T-helper 1 cell treated with Interleukin-12 subunit alpha and Interleukin-12 subunit beta and Interleukin-4 antibody, amounts not matched to agents 30 μg/mL and 1 μg/mL, for 36 hours (primary cell): ENCODE data around the gene ACOT12.
"Not testable (repeated sequence)": the region's sequence is repeated elsewhere in the genome, so short reads cannot be mapped to it uniquely, and the experiment has no call there.

Source experiments
- H3K27ac Mint-ChIP-seq: one replicate; pipeline ENCODE4 v1.8.0; 2021; ENCODE audit warnings: mild to moderate bottlenecking, mixed read lengths
- H3K27me3 Mint-ChIP-seq: one replicate; pipeline ENCODE4 v1.8.0; 2021; ENCODE audit warnings: low read depth, mixed read lengths
- H3K36me3 Mint-ChIP-seq: one replicate; pipeline ENCODE4 v1.8.0; 2021; ENCODE audit warnings: low read depth, mixed read lengths
- H3K4me1 Mint-ChIP-seq: one replicate; pipeline ENCODE4 v1.8.0; 2021; ENCODE audit warnings: low read depth, mixed read lengths
- H3K4me3 Mint-ChIP-seq: one replicate; pipeline ENCODE4 v1.8.0; 2021; ENCODE audit warnings: mild to moderate bottlenecking, moderate library complexity, mixed read lengths
- H3K9me3 Mint-ChIP-seq: one replicate; pipeline ENCODE4 v1.8.0; 2021; ENCODE audit warnings: mixed read lengths

Gene ACOT12

GRCh38 chr5:81409361-81409760 lies 15.4 kb upstream of the ACOT12 start:
- Mint-ChIP-seq H3K4me1 (no peaks in the 10 kb centered on the region), H3K27me3 (no peaks in the 10 kb centered on the region), H3K4me3 (no peak overlapping the region), H3K36me3 (peaks cover 3% of the 10 kb centered on the region), H3K9me3 (no peaks in the 10 kb centered on the region), H3K27ac (no peak overlapping the region)

GRCh38 chr5:81408496-81408895 lies 14.6 kb upstream of the ACOT12 start:
- no peak overlapping the region for H3K4me3 Mint-ChIP-seq
- H3K27me3 Mint-ChIP-seq: peaks cover 3% of the 10 kb centered on the region
- no peaks in the 10 kb centered on the region for H3K9me3 Mint-ChIP-seq
- H3K4me1 Mint-ChIP-seq: no peaks in the 10 kb centered on the region
- no peak overlapping the region for H3K27ac Mint-ChIP-seq
- H3K36me3 Mint-ChIP-seq: peaks cover 3% of the 10 kb centered on the region

GRCh38 chr5:81407811-81408210 lies 13.9 kb upstream of the ACOT12 start:
- H3K9me3 Mint-ChIP-seq, H3K4me1 Mint-ChIP-seq, H3K27me3 Mint-ChIP-seq, H3K4me3 Mint-ChIP-seq, H3K36me3 Mint-ChIP-seq, H3K27ac Mint-ChIP-seq: not testable (repeated sequence)

DNA sequence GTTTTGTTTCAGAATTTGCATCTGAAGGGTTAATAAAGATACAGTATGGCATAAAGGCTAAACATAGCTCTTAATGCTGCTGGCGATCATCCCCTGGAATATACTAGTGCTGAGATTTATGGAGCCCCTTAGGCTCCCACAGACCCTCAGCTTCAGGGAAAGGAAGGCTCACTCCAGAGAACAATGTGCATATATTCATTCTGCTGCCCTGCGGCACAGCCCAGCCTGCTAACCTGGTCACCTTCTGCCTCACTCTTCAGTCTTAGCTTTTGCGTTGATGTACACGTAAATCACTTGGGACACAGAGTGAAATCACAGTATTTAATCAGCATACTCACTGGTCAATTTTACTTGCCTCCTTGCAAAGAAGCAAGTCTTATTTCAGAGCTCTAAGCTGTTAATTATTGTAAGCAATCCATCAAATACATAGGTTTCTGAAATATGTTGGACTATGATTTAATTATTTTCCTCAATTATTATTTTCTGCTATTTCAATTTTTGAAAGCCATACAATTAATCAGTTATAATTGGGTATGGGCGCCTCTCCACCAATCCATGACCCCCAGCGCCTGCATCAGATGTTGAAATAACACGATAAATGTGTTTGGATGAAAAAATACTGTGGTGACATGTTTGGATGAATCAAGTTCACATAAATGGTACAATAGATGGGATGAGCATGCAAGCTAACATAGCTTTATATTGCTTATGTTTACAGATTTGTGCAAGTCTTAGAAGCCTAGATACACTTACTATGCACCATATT lies 11.4 kb upstream of the ACOT12 start:
- peaks cover 2% of the 10 kb centered on the region for H3K36me3 Mint-ChIP-seq
- no peaks in the 10 kb centered on the region for H3K9me3 Mint-ChIP-seq
- no peaks in the 10 kb centered on the region for H3K4me1 Mint-ChIP-seq
- peaks cover 10% of the 10 kb centered on the region for H3K27me3 Mint-ChIP-seq
- no peak overlapping the region for H3K4me3 Mint-ChIP-seq
- no peak overlapping the region for H3K27ac Mint-ChIP-seq

DNA sequence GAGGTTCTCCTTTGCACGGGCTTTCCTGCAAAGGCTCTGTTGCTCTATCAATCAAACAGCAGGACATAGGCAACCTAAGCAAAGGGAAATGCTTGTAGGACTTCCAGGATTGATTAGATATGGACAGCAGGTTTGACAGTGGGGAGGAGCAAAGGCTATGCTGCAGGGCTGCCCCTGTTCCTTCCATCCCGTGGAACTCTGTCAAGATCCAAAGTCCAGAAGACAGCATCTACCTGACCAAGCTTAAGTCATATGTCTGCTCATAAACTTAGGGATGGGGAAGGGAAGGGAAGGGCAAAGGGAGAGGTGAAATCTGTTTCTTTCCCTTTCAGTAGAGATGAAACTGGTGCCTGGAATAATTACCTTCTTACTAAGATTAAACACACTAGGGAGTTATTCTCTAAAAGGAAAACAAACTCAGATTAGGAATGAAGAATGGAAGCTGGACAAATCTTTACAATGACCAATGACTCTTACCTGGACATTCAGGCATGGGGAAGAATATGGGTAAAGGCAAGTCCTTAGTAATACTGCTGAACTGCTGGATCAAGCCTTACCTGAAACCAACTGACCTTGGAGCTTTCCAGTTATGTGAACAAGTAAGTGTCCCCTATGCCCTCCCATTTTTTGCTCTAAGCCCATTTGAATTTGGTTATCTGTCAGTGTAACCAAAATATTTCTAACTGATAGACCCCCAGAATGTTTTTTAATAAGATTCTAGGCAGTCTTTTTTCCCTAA lies 8.4 kb upstream of the ACOT12 start:
- H3K36me3 Mint-ChIP-seq: no peaks in the 10 kb centered on the region
- H3K4me1 Mint-ChIP-seq: peaks cover 2% of the 10 kb centered on the region
- no peak overlapping the region for H3K27ac Mint-ChIP-seq

GRCh38 chr5:81401266-81401665 lies 7.3 kb upstream of the ACOT12 start:
- Mint-ChIP-seq H3K27ac (no peak overlapping the region), H3K4me1 (peaks cover 2% of the 10 kb centered on the region), H3K27me3 (peaks cover 19% of the 10 kb centered on the region), H3K9me3 (no peaks in the 10 kb centered on the region), H3K4me3 (no peak overlapping the region), H3K36me3 (no peaks in the 10 kb centered on the region)

More for the DNA sequence above, 8.4 kb upstream of the ACOT12 start:
- Mint-ChIP-seq H3K27me3 (peaks cover 11% of the 10 kb centered on the region), H3K4me3 (no peak overlapping the region), H3K9me3 (no peaks in the 10 kb centered on the region)

GRCh38 chr5:81400375-81400774 lies 6.4 kb upstream of the ACOT12 start:
- Mint-ChIP-seq H3K9me3 (peaks cover under 1% of the 10 kb centered on the region), H3K27ac (no peak overlapping the region), H3K4me1 (peaks cover 2% of the 10 kb centered on the region), H3K36me3 (no peaks in the 10 kb centered on the region), H3K27me3 (peaks cover 26% of the 10 kb centered on the region), H3K4me3 (no peak overlapping the region)

- peaks cover 2% of the 10 kb centered on the region for H3K4me1 Mint-ChIP-seq
- no peak overlapping the region for H3K27ac Mint-ChIP-seq
- H3K27me3 Mint-ChIP-seq: peaks cover 37% of the 10 kb centered on the region
- H3K4me3 Mint-ChIP-seq: no peak overlapping the region
- H3K36me3 Mint-ChIP-seq: no peaks in the 10 kb centered on the region
- peaks cover 5% of the 10 kb centered on the region for H3K9me3 Mint-ChIP-seq
Observed at GRCh38 chr5:81398741-81399140, 4.8 kb upstream of the ACOT12 start.

DNA sequence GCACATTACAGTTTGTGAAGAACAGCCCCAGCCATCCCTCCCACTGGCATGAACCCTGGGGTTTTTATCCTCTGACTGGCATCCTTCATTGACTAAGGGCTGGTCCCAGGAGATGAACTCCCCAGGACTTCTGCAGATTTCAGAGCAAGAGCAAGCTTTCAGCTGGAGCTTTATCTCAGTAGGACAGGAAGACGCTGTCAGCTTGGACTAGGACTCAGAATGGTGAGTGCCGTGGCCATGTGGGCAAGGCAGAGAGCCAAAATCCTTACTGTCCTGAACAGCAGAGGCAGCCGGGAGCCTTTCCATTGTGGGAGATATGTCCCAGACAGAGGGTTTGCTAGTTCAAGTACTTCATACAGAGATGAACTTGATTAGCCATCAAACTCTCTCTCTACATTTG lies 3.2 kb upstream of the ACOT12 start:
- H3K4me1 Mint-ChIP-seq: peaks cover 2% of the 10 kb centered on the region
- no peaks in the 10 kb centered on the region for H3K36me3 Mint-ChIP-seq
- peaks cover 5% of the 10 kb centered on the region for H3K9me3 Mint-ChIP-seq
- no peak overlapping the region for H3K4me3 Mint-ChIP-seq
- H3K27me3 Mint-ChIP-seq: peaks cover 45% of the 10 kb centered on the region
- no peak overlapping the region for H3K27ac Mint-ChIP-seq

DNA sequence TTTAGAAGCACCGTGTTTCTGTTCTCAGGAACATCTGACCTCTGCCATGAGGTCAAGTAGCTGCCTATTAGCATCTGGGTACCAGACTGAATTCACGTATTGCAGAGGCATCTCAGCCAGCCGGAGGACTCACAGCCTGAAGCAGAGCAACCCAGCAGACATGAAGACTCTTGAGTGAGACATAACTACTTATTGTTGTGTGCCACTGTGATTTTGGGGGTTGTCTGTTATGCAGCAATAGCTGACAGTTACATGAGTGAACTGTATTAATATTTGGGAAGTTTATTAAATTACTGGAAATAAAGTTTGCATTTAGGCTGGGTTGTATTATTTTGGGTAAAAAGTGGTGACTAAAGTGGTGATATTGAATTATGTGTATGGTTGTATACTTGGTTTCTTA lies 1.3 kb upstream of the ACOT12 start:
- Mint-ChIP-seq H3K27ac (no peak overlapping the region), H3K27me3 (peaks cover 53% of the 10 kb centered on the region), H3K36me3 (no peaks in the 10 kb centered on the region), H3K4me1 (peaks cover 2% of the 10 kb centered on the region), H3K9me3 (peaks cover 5% of the 10 kb centered on the region), H3K4me3 (no peak overlapping the region)

- H3K9me3 Mint-ChIP-seq: peaks cover 5% of the 10 kb centered on the region
- H3K36me3 Mint-ChIP-seq: no peaks in the 10 kb centered on the region
- H3K27ac Mint-ChIP-seq: no peak overlapping the region
- peak overlapping the region; percentile 13 for H3K4me3 Mint-ChIP-seq
- H3K27me3 Mint-ChIP-seq: peaks cover 59% of the 10 kb centered on the region
- H3K4me1 Mint-ChIP-seq: no peaks in the 10 kb centered on the region
Observed at GRCh38 chr5:81393430-81393782, 528 bp downstream of the ACOT12 start.

DNA sequence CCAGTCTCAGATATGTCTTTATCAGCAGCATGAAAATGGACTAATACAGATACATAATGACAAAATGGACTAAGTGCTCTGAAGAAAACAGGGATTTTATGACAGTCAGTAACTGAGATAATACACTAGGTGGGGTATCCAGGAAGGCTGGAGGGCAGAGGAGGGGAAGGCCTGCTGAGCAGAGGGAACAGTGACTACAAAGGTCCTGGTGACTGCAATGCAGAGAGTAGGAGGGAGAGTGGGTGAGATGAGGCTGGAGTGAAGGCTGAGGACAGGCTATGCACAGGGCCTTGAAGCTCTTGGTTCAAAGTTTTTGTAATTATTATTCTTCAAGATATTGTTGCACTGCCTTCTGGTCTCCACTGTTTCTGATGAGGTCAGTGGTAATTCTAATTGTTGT lies 4.9 kb downstream of the ACOT12 start:
- Mint-ChIP-seq H3K4me1 (no peaks in the 10 kb centered on the region), H3K4me3 (no peak overlapping the region), H3K27me3 (peaks cover 37% of the 10 kb centered on the region), H3K36me3 (no peaks in the 10 kb centered on the region), H3K27ac (no peak overlapping the region), H3K9me3 (no peaks in the 10 kb centered on the region)

DNA sequence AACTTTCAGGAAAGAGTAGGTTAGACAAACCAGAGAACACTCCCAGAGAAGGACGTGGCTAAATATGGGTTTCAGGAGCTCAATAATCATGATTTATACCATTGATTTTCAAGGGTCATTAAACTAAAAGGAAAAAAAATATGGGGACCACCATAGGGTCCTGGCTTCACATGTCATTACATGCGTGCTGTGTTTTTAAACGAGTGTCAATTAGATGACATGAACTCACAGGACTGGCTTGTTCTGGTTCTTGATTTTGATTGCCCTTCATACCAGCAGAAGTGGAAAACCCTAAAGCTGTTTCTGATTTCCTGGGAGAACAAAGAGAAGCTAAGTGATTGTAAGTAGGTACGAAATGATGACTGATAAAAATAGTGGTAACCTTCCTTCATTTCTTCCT lies 5.8 kb downstream of the ACOT12 start:
- Mint-ChIP-seq H3K36me3 (no peaks in the 10 kb centered on the region), H3K9me3 (no peaks in the 10 kb centered on the region), H3K27ac (no peak overlapping the region), H3K4me3 (no peak overlapping the region), H3K27me3 (peaks cover 32% of the 10 kb centered on the region), H3K4me1 (no peaks in the 10 kb centered on the region)

- peaks cover 6% of the 10 kb centered on the region for H3K27me3 Mint-ChIP-seq
- no peaks in the 10 kb centered on the region for H3K9me3 Mint-ChIP-seq
- H3K4me3 Mint-ChIP-seq: no peak overlapping the region
- no peak overlapping the region for H3K27ac Mint-ChIP-seq
- H3K36me3 Mint-ChIP-seq: no peaks in the 10 kb centered on the region
- H3K4me1 Mint-ChIP-seq: no peaks in the 10 kb centered on the region
Observed at GRCh38 chr5:81383867-81384266, 10.1 kb downstream of the ACOT12 start.

DNA sequence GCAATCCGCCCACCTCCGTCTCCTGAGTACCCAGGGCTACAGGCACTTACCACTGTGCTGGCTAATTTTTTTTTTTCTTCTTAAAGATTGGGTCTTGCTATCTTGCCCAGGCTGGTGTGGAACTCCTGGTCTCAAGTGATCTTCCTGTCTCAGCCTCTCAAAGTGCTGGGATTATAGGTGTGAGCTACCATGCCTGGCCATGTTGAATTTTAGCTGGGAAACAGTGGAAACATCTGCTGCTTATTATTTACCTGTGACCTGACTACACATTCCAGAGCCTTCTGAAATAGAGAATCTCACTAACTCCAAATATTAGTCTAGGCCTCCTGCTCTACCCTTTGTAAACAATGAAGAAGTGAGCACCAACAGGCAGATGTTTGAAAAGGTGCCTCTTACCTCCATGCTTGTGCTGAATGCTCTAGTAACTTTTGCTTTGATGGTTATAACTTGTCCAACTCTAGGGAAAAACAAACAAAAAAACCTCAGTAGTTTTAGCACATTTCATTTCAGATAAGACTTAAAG lies 22.5 kb downstream of the ACOT12 start:
- Mint-ChIP-seq H3K4me3 (no peak overlapping the region), H3K36me3 (no peaks in the 10 kb centered on the region), H3K27me3 (peaks cover 22% of the 10 kb centered on the region), H3K9me3 (no peaks in the 10 kb centered on the region), H3K27ac (no peak overlapping the region), H3K4me1 (peaks cover 2% of the 10 kb centered on the region)
